Activated CD4-positive, alpha-beta memory T cell treated with anti-CD3 and anti-CD28 coated beads, Interleukin-2, amount 10 ng/mL, durations not matched to agents 7 days and 5 days (primary cell): Measurements from ENCODE around the gene CAMTA1. TPM values are rescaled to one million over a fixed set of nuclear protein-coding genes. Genes with fewer than 3 reads are reported as not detected.

ENCODE experiments used
- CTCF ChIA-PET: fragments of 350-600 bp; sonication (Branson Sonifier 250); formaldehyde crosslinking; loops from one replicate; lab custom pipeline; 2021; ENCODE audit warnings: antibody characterized with exemption, inconsistent platforms; lab: Charles Lee
- POLR2A ChIA-PET: fragments of 350-600 bp; sonication (Branson Sonifier 250); formaldehyde crosslinking; loops from one replicate; lab custom pipeline; 2021; ENCODE audit warnings: antibody characterized with exemption; lab: Charles Lee
- DNase-seq: peaks from one replicate; pipeline ENCODE4 v3.0.0-alpha.2; 2020
- H3K27ac Mint-ChIP-seq: one replicate; pipeline ENCODE4 v1.8.0; 2021; ENCODE audit warnings: mild to moderate bottlenecking, mixed read lengths
- H3K27me3 Mint-ChIP-seq: one replicate; pipeline ENCODE4 v1.8.0; 2021; ENCODE audit warnings: mixed read lengths
- H3K36me3 Mint-ChIP-seq: one replicate; pipeline ENCODE4 v1.8.0; 2021; ENCODE audit warnings: low read depth, mixed read lengths
- H3K4me1 Mint-ChIP-seq: one replicate; pipeline ENCODE4 v1.8.0; 2021; ENCODE audit warnings: mixed read lengths
- H3K4me3 Mint-ChIP-seq: one replicate; pipeline ENCODE4 v1.8.0; 2021; ENCODE audit warnings: mild to moderate bottlenecking, mixed read lengths
- H3K9me3 Mint-ChIP-seq: one replicate; pipeline ENCODE4 v1.8.0; 2021; ENCODE audit warnings: mixed read lengths
- total RNA-seq, 2 experiments: library from RNA; stranded (reverse); gene quantifications; one replicate each; pipeline ENCODE4 v1.2.3, GENCODE V29; 2021

The CAMTA1 gene
- total RNA-seq, 2 experiments from 2014 or later, result 43.0 to 47.3 TPM

GRCh38 chr1:7450838-7451237, 665.6 kb downstream of the CAMTA1 start:
- Mint-ChIP-seq H3K27me3 (no peaks in the 10 kb centered on the region), H3K4me1 (no peaks in the 10 kb centered on the region), H3K36me3 (no peaks in the 10 kb centered on the region), H3K27ac (no peak overlapping the region), H3K4me3 (no peak overlapping the region), H3K9me3 (no peaks in the 10 kb centered on the region)
- ChIA-PET POLR2A (no interaction called here), CTCF (no interaction called here)
- no peak for DNase-seq

- no peaks in the 10 kb centered on the region for H3K4me1 Mint-ChIP-seq
- ChIA-PET POLR2A (no interaction called here), CTCF (no interaction called here)
- H3K9me3 Mint-ChIP-seq, result no peaks in the 10 kb centered on the region
- DNase-seq, result no peak
- H3K27me3 Mint-ChIP-seq, result no peaks in the 10 kb centered on the region
- H3K27ac Mint-ChIP-seq, result no peak overlapping the region
- H3K4me3 Mint-ChIP-seq, result no peak overlapping the region
- no peaks in the 10 kb centered on the region for H3K36me3 Mint-ChIP-seq
These were observed 667.8 kb downstream of the CAMTA1 start for GRCh38 chr1:7453038-7453437.

- Mint-ChIP-seq H3K4me1 (no peaks in the 10 kb centered on the region), H3K9me3 (no peaks in the 10 kb centered on the region), H3K4me3 (no peak overlapping the region), H3K27me3 (no peaks in the 10 kb centered on the region), H3K27ac (no peak overlapping the region), H3K36me3 (no peaks in the 10 kb centered on the region)
- ChIA-PET CTCF (no interaction called here), POLR2A (no interaction called here)
- no peak for DNase-seq
These were observed 669.0 kb downstream of the CAMTA1 start for GRCh38 chr1:7454052-7454815.

GRCh38 chr1:7454895-7455784, 669.9 kb downstream of the CAMTA1 start:
- no peaks in the 10 kb centered on the region for H3K9me3 Mint-ChIP-seq
- no peaks in the 10 kb centered on the region for H3K36me3 Mint-ChIP-seq
- no peak overlapping the region for H3K4me3 Mint-ChIP-seq
- POLR2A ChIA-PET, result no interaction called here
- no peak for DNase-seq
- CTCF ChIA-PET, result no interaction called here
- H3K27ac Mint-ChIP-seq, result no peak overlapping the region
- no peaks in the 10 kb centered on the region for H3K27me3 Mint-ChIP-seq
- H3K4me1 Mint-ChIP-seq, result no peaks in the 10 kb centered on the region

GRCh38 chr1:7455796-7456721, 670.8 kb downstream of the CAMTA1 start:
- CTCF ChIA-PET, result no interaction called here
- no peaks in the 10 kb centered on the region for H3K27me3 Mint-ChIP-seq
- H3K4me3 Mint-ChIP-seq, result no peak overlapping the region
- DNase-seq, result no peak
- POLR2A ChIA-PET, result no interaction called here
- no peak overlapping the region for H3K27ac Mint-ChIP-seq
- H3K36me3 Mint-ChIP-seq, result no peaks in the 10 kb centered on the region
- H3K4me1 Mint-ChIP-seq, result no peaks in the 10 kb centered on the region
- no peaks in the 10 kb centered on the region for H3K9me3 Mint-ChIP-seq

- no peaks in the 10 kb centered on the region for H3K4me1 Mint-ChIP-seq
- POLR2A ChIA-PET, result no interaction called here
These were observed 671.4 kb downstream of the CAMTA1 start for GRCh38 chr1:7456722-7457082.

GRCh38 chr1:7457811-7458210, 672.6 kb downstream of the CAMTA1 start:
- no peaks in the 10 kb centered on the region for H3K9me3 Mint-ChIP-seq
- H3K27ac Mint-ChIP-seq, result no peak overlapping the region
- DNase-seq, result no peak
- CTCF ChIA-PET, result no interaction called here
- H3K4me1 Mint-ChIP-seq, result no peaks in the 10 kb centered on the region
- no peaks in the 10 kb centered on the region for H3K27me3 Mint-ChIP-seq
- POLR2A ChIA-PET, result no interaction called here
- H3K36me3 Mint-ChIP-seq, result no peaks in the 10 kb centered on the region
- H3K4me3 Mint-ChIP-seq, result no peak overlapping the region

More at GRCh38 chr1:7456722-7457082, 671.4 kb downstream of the CAMTA1 start:
- no peaks in the 10 kb centered on the region for H3K9me3 Mint-ChIP-seq
- no peaks in the 10 kb centered on the region for H3K36me3 Mint-ChIP-seq
- CTCF ChIA-PET, result no interaction called here
- no peak overlapping the region for H3K4me3 Mint-ChIP-seq
- no peaks in the 10 kb centered on the region for H3K27me3 Mint-ChIP-seq
- H3K27ac Mint-ChIP-seq, result no peak overlapping the region
- DNase-seq, result no peak

DNA sequence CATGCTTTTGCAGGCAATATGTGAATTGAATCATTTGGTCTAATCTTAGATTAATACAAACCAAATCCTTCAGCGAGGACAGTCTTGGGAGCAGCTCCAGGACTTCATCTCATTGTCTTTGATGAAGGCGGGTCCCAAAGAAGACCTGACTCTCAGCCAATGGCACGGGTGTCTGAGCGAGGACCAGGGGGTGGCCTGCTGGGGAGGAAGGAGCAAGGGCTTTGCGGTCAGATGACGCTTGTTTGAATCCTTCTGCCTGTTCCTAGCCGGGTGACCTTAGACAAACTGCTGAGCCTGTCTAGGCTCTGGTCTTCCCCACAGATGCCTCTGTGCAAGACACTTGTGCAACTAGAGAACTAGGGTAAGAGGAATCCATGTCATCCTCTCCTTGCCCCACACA, 673.7 kb downstream of the CAMTA1 start:
- POLR2A ChIA-PET, result no interaction called here
- H3K4me1 Mint-ChIP-seq, result no peaks in the 10 kb centered on the region
- H3K27me3 Mint-ChIP-seq, result no peaks in the 10 kb centered on the region
- CTCF ChIA-PET, result no interaction called here
- no peaks in the 10 kb centered on the region for H3K36me3 Mint-ChIP-seq
- H3K27ac Mint-ChIP-seq, result no peak overlapping the region
- H3K4me3 Mint-ChIP-seq, result no peak overlapping the region
- H3K9me3 Mint-ChIP-seq, result no peaks in the 10 kb centered on the region
- no peak for DNase-seq

DNA sequence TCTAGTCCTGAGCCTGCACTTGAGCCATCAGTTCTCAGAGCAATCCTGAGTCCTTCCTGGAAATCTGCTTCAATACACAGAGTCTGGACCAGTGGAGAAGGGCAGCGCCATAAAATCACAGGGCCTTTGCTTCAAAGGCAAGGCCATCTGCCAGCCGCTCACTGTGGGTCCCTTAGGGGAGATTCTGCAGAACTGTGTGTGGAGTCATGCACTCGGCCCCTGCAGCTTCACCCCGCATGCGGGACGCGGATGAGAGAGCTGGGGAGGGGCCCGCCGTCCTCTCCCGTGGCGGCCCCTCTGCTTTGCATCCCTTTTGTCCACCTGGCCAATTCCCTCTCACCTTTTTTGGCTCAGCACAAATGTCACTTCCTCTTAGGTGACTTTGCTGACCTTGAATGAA, 674.7 kb downstream of the CAMTA1 start:
- ChIA-PET CTCF (no interaction called here), POLR2A (no interaction called here)
- no peak overlapping the region for H3K4me3 Mint-ChIP-seq
- no peak overlapping the region for H3K27ac Mint-ChIP-seq
- no peaks in the 10 kb centered on the region for H3K9me3 Mint-ChIP-seq
- H3K4me1 Mint-ChIP-seq, result no peaks in the 10 kb centered on the region
- no peak for DNase-seq
- H3K36me3 Mint-ChIP-seq, result no peaks in the 10 kb centered on the region
- H3K27me3 Mint-ChIP-seq, result no peaks in the 10 kb centered on the region

- H3K9me3 Mint-ChIP-seq, result no peaks in the 10 kb centered on the region
- DNase-seq, result no peak
- POLR2A ChIA-PET, result no interaction called here
- no peak overlapping the region for H3K27ac Mint-ChIP-seq
- no peaks in the 10 kb centered on the region for H3K36me3 Mint-ChIP-seq
- CTCF ChIA-PET, result no interaction called here
- H3K27me3 Mint-ChIP-seq, result no peaks in the 10 kb centered on the region
- no peak overlapping the region for H3K4me3 Mint-ChIP-seq
- no peaks in the 10 kb centered on the region for H3K4me1 Mint-ChIP-seq
These were observed 675.6 kb downstream of the CAMTA1 start for GRCh38 chr1:7460807-7461206.

DNA sequence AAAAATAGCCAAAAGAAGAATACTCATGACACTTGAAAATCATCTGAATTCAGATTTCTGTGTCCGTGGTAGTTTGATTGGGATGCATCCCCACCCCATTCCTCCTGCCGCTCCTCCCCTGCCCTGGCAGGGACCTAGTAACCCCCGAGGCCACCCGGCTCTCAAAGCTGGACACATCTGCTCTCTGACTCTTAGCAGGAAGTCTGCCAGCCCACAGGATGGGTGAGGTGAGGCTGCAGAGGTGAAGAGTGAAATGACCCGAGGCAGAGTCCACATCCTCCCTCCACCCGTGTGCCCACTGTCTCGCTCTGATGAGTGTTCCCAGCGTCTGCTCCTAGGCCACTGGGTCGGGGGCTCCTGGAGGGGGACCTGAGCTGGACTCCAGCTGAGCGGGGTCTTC, 677.4 kb downstream of the CAMTA1 start:
- no peak for DNase-seq
- Mint-ChIP-seq H3K27me3 (no peaks in the 10 kb centered on the region), H3K9me3 (no peaks in the 10 kb centered on the region), H3K4me3 (no peak overlapping the region), H3K36me3 (no peaks in the 10 kb centered on the region), H3K27ac (no peak overlapping the region), H3K4me1 (no peaks in the 10 kb centered on the region)
- CTCF ChIA-PET, result no interaction called here
- POLR2A ChIA-PET, result no interaction called here

- Mint-ChIP-seq H3K4me3 (no peak overlapping the region), H3K9me3 (no peaks in the 10 kb centered on the region), H3K36me3 (no peaks in the 10 kb centered on the region), H3K4me1 (no peaks in the 10 kb centered on the region), H3K27me3 (no peaks in the 10 kb centered on the region), H3K27ac (no peak overlapping the region)
- CTCF ChIA-PET, result no interaction called here
- DNase-seq, result no peak
- POLR2A ChIA-PET, result no interaction called here
These were observed 678.3 kb downstream of the CAMTA1 start for GRCh38 chr1:7463526-7463925.

GRCh38 chr1:7464736-7465135, 679.5 kb downstream of the CAMTA1 start:
- CTCF ChIA-PET, result no interaction called here
- Mint-ChIP-seq H3K27ac (no peak overlapping the region), H3K27me3 (no peaks in the 10 kb centered on the region), H3K9me3 (no peaks in the 10 kb centered on the region), H3K4me3 (no peak overlapping the region), H3K36me3 (no peaks in the 10 kb centered on the region), H3K4me1 (no peaks in the 10 kb centered on the region)
- POLR2A ChIA-PET, result no interaction called here
- no peak for DNase-seq
